T-cell (primary cell): ENCODE measurements around the gene ABCA7. TPM values are rescaled to one million over a fixed set of nuclear protein-coding genes. Genes with fewer than 3 reads are reported as not detected.
A peak's percentile ranks its signal among the peaks of the same experiment; 100 is the strongest.

Experiments
- ATAC-seq, 4 experiments: fragments of 200-7000 bp in 3 of 4; fragments of 150-1000 bp in 1 of 4; cut with Tn5 transposase; replicated peaks in 1 of 4; 1 replicate in 3 of 4; 2 replicates in 1 of 4; pipeline ENCODE4 v1.10.0; 2021; ENCODE audit warnings: moderate library complexity in 3 of 4, mild to moderate bottlenecking in 2 of 4, moderate number of reproducible peaks in 1 of 4
- CTCF ChIA-PET, 2 donors: fragments of 300-600 bp; sonication (Branson Sonifier 250); formaldehyde crosslinking; loops; one replicate each; lab custom pipeline; 2022; ENCODE audit warnings: antibody characterized with exemption in 2 of 2; lab: Charles Lee
- POLR2A ChIA-PET, 2 donors: fragments of 300-600 bp; sonication (Branson Sonifier 250); formaldehyde crosslinking; loops; one replicate each; lab custom pipeline; 2022; ENCODE audit warnings: antibody characterized with exemption in 2 of 2; lab: Charles Lee
- DNase-seq, 35 experiments: peaks; one replicate each; pipeline versions ENCODE4 v3.0.0 to v3.0.0-alpha.2; 2013 to 2023
- H3K27ac ChIP-seq: one replicate; pipeline ENCODE4 v1.5.1; 2013; ENCODE audit warnings: low read length
- H3K27me3 ChIP-seq, 2 experiments: replicated peaks in 1 of 2; 1 replicate in 1 of 2; 2 replicates in 1 of 2; pipeline versions ENCODE4 v1.6.1 to v1.7.0; 2013; ENCODE audit warnings: low read length in 1 of 2, mixed read lengths in 1 of 2; ENCODE audit not compliant: control insufficient read depth in 2 of 2, insufficient read depth in 2 of 2; ENCODE audit errors: extremely low read depth in 1 of 2
- H3K36me3 ChIP-seq, 2 donors: 1 replicate in 1 of 2; 2 replicates in 1 of 2; pipeline versions ENCODE4 v1.6.1 to v1.7.0; 2013; ENCODE audit warnings: low read length in 1 of 2; ENCODE audit not compliant: control insufficient read depth in 2 of 2, insufficient read depth in 1 of 2; ENCODE audit errors: extremely low read depth in 1 of 2
- H3K4me1 ChIP-seq, 2 experiments: 1 replicate in 1 of 2; 2 replicates in 1 of 2; pipeline versions ENCODE4 v1.6.1 to v1.7.0; 2013; ENCODE audit warnings: low read length in 2 of 2, mixed read lengths in 1 of 2; ENCODE audit not compliant: insufficient read depth in 2 of 2, control insufficient read depth in 1 of 2; ENCODE audit errors: extremely low read depth in 1 of 2
- H3K4me3 ChIP-seq, 2 donors: 1 replicate in 1 of 2; 2 replicates in 1 of 2; pipeline versions ENCODE4 v1.5.1 to v1.7.0; 2013; ENCODE audit warnings: mild to moderate bottlenecking in 2 of 2, low read length in 1 of 2, moderate library complexity in 1 of 2; ENCODE audit not compliant: control insufficient read depth in 1 of 2; ENCODE audit errors: extremely low read depth in 1 of 2
- H3K9me3 ChIP-seq: 2 replicates; pipeline ENCODE4 v1.7.0; 2013
- H3K27ac Mint-ChIP-seq, 2 donors: one replicate each; pipeline ENCODE4 v1.8.0; 2020 to 2021; ENCODE audit warnings: mild to moderate bottlenecking in 2 of 2, mixed read lengths in 2 of 2
- H3K27me3 Mint-ChIP-seq, 2 donors: one replicate each; pipeline ENCODE4 v1.8.0; 2021 to 2022; ENCODE audit warnings: mixed read lengths in 2 of 2
- H3K36me3 Mint-ChIP-seq: one replicate; pipeline ENCODE4 v1.8.0; 2021; ENCODE audit warnings: mixed read lengths
- H3K4me1 Mint-ChIP-seq, 3 donors: one replicate each; pipeline ENCODE4 v1.8.0; 2020 to 2022; ENCODE audit warnings: mixed read lengths in 3 of 3, mild to moderate bottlenecking in 1 of 3
- H3K4me3 Mint-ChIP-seq, 3 donors: one replicate each; pipeline ENCODE4 v1.8.0; 2020 to 2022; ENCODE audit warnings: mild to moderate bottlenecking in 3 of 3, mixed read lengths in 3 of 3, moderate library complexity in 3 of 3
- H3K9me3 Mint-ChIP-seq, 3 donors: one replicate each; pipeline ENCODE4 v1.8.0; 2020 to 2022; ENCODE audit warnings: mixed read lengths in 3 of 3
- WGBS: methylation state at CpG from one replicate; pipeline ENCODE4 v1.1.5; 2013; ENCODE audit warnings: missing lambda C conversion rate; ENCODE audit not compliant: insufficient coverage; 5-methylcytosine and 5-hydroxymethylcytosine counted together
- total RNA-seq, 35 experiments: library from RNA in 6 of 35; stranded (reverse) in 6 of 35; fragments of 120-200 nt in 1 of 35; gene quantifications; one replicate each; pipeline versions ENCODE4 v1.2.1 to v1.2.4 and lab custom pipeline; 2013 to 2026

Gene ABCA7
- total RNA-seq, 5 donors from 2014 or later (not counting 1 experiment from before 2014, with no cell fraction given): 166 to 217 (median 178) TPM

DNA sequence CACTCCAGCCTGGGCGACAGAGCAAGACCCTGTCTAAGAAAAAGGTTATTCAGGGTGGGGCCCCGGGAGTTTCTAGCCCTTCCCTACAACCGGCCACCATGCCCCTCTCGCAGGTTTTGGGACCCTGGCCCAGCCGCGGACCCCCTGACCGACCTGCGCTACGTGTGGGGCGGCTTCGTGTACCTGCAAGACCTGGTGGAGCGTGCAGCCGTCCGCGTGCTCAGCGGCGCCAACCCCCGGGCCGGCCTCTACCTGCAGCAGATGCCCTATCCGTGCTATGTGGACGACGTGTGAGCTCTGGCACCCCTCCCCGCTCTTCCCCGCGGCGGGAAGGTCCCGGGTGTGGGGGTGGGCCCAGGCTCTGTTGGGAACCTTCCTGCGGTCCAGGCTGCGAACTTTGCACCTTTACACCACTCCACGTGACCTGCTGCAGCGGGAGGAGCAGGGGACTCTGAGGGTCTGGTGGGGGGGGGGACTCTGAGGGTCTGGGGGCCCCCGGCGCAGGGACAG, 6.3 kb downstream of the ABCA7 start:
- POLR2A ChIA-PET: no interaction called here
- H3K36me3 ChIP-seq: peaks cover 19 to 50% of the 10 kb centered on the region in 2 donors
- no peaks in the 10 kb centered on the region for H3K9me3 ChIP-seq
- peaks cover 0 to 12% (median 10%) of the 10 kb centered on the region in 3 donors for H3K4me1 Mint-ChIP-seq
- H3K27ac ChIP-seq: no peak overlapping the region
- DNase-seq (no peak), ATAC-seq (no peak)
- no peaks in the 10 kb centered on the region for H3K27me3 Mint-ChIP-seq
- H3K27ac Mint-ChIP-seq: no peak overlapping the region
- H3K4me3 ChIP-seq: no peak overlapping the region
- CTCF ChIA-PET: no interaction called here
- H3K36me3 Mint-ChIP-seq: peaks cover 4% of the 10 kb centered on the region
- no peaks in the 10 kb centered on the region for H3K27me3 ChIP-seq
- H3K4me3 Mint-ChIP-seq: no peak overlapping the region
- WGBS: 98% methylated on average over 22 of the region's 33 CpGs
- peaks cover 4 to 44% of the 10 kb centered on the region in 2 experiments for H3K4me1 ChIP-seq
- no peaks in the 10 kb centered on the region for H3K9me3 Mint-ChIP-seq

DNA sequence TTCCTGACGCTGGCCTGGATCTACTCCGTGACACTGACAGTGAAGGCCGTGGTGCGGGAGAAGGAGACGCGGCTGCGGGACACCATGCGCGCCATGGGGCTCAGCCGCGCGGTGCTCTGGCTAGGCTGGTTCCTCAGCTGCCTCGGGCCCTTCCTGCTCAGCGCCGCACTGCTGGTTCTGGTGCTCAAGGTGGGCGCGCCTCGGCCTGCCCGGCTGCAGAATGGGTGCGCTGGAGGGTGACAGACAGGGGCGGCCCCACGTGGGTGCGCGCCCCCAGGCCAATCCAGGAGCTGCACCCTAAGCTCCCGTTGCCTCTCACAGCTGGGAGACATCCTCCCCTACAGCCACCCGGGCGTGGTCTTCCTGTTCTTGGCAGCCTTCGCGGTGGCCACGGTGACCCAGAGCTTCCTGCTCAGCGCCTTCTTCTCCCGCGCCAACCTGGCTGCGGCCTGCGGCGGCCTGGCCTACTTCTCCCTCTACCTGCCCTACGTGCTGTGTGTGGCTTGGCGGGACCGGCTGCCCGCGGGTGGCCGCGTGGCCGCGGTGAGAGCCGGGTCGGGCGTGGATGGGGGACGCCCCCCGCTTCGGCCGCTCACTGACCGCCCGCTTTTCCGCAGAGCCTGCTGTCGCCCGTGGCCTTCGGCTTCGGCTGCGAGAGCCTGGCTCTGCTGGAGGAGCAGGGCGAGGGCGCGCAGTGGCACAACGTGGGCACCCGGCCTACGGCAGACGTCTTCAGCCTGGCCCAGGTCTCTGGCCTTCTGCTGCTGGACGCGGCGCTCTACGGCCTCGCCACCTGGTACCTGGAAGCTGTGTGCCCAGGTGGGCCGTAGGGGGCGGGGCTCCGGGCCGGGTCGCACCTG, 7.2 kb downstream of the ABCA7 start:
- H3K9me3 Mint-ChIP-seq: no peaks in the 10 kb centered on the region
- H3K27ac Mint-ChIP-seq: no peak overlapping the region
- peaks cover 8% of the 10 kb centered on the region for H3K36me3 Mint-ChIP-seq
- ATAC-seq: peak in 1 of 4 experiments; percentile 19
- H3K27ac ChIP-seq: no peak overlapping the region
- H3K9me3 ChIP-seq: no peaks in the 10 kb centered on the region
- H3K4me3 ChIP-seq: no peak overlapping the region
- ChIA-PET POLR2A (no interaction called here), CTCF (interaction anchor here in 1 of 2 donors (0.7 kb wide), 1 partner anchor 11 kb away, joined by 3 read pairs; no protein-coding TSS in a partner anchor)
- no peaks in the 10 kb centered on the region for H3K27me3 Mint-ChIP-seq
- no peak for DNase-seq
- no peaks in the 10 kb centered on the region for H3K27me3 ChIP-seq
- peaks cover 0 to 38% of the 10 kb centered on the region in 2 experiments for H3K4me1 ChIP-seq
- H3K4me3 Mint-ChIP-seq: no peak overlapping the region
- WGBS: 88% methylated on average over 69 of the region's 77 CpGs
- H3K4me1 Mint-ChIP-seq: peaks cover 0 to 11% (median 9%) of the 10 kb centered on the region in 3 donors
- peaks cover 19 to 48% of the 10 kb centered on the region in 2 donors for H3K36me3 ChIP-seq

GRCh38 chr19:1047696-1048147, 7.8 kb downstream of the ABCA7 start:
- H3K27me3 ChIP-seq: no peaks in the 10 kb centered on the region
- H3K4me1 ChIP-seq: peaks cover 0 to 32% of the 10 kb centered on the region in 2 experiments
- Mint-ChIP-seq H3K4me1 (peaks cover 0 to 8% (median 6%) of the 10 kb centered on the region in 3 donors), H3K9me3 (no peaks in the 10 kb centered on the region), H3K4me3 (no peak overlapping the region), H3K36me3 (peaks cover 8% of the 10 kb centered on the region), H3K27me3 (no peaks in the 10 kb centered on the region), H3K27ac (no peak overlapping the region)
- no peaks in the 10 kb centered on the region for H3K9me3 ChIP-seq
- ATAC-seq (no peak), DNase-seq (no peak)
- ChIA-PET CTCF (interaction anchor here (0.6 to 0.7 kb wide), 2 partner anchors 10 to 26 kb away, joined by 3 read pairs; no protein-coding TSS in a partner anchor), POLR2A (no interaction called here)
- H3K36me3 ChIP-seq: peaks cover 19 to 41% of the 10 kb centered on the region in 2 donors
- no peak overlapping the region for H3K4me3 ChIP-seq
- H3K27ac ChIP-seq: no peak overlapping the region
- 90% methylated on average over 9 of the region's 20 CpGs for WGBS

- Mint-ChIP-seq H3K9me3 (no peaks in the 10 kb centered on the region), H3K4me3 (no peak overlapping the region), H3K27me3 (no peaks in the 10 kb centered on the region), H3K4me1 (peaks cover 0 to 12% (median 6%) of the 10 kb centered on the region in 3 donors), H3K27ac (no peak overlapping the region), H3K36me3 (peaks cover 15% of the 10 kb centered on the region)
- no peaks in the 10 kb centered on the region for H3K27me3 ChIP-seq
- H3K36me3 ChIP-seq: peaks cover 23 to 33% of the 10 kb centered on the region in 2 donors
- DNase-seq (no peak), ATAC-seq (no peak)
- no peak overlapping the region for H3K4me3 ChIP-seq
- H3K9me3 ChIP-seq: no peaks in the 10 kb centered on the region
- H3K4me1 ChIP-seq: peaks cover 0 to 30% of the 10 kb centered on the region in 2 experiments
- ChIA-PET CTCF (no interaction called here), POLR2A (no interaction called here)
- WGBS: 98% methylated on average over 13 of the region's 17 CpGs
- no peak overlapping the region for H3K27ac ChIP-seq
Observed at GRCh38 chr19:1049106-1049505, 9.2 kb downstream of the ABCA7 start.

DNA sequence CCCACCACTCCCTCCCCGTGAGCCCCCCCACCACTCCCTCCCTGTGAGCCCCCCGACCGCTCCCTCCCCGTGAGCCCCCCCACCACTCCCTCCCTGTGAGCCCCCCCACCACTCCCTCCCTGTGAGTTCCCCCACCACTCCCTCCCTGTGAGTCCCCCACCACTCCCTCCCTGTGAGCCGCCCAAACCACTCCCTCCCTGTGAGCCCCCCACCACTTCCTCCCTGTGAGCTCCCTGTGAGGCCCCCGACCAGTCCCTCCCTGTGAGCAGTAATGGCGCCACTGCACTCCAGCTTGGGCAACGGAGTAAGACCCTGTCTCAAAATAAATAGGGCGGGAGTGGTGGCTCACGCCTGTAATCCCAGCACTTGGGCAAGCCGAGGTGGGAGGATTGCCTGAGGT, 9.9 kb downstream of the ABCA7 start:
- Histone ChIP-seq H3K9me3 (no peaks in the 10 kb centered on the region), H3K4me1 (peaks cover 0 to 25% of the 10 kb centered on the region in 2 experiments), H3K27ac (no peak overlapping the region), H3K4me3 (no peak overlapping the region), H3K27me3 (no peaks in the 10 kb centered on the region), H3K36me3 (peaks cover 20 to 34% of the 10 kb centered on the region in 2 donors)
- Mint-ChIP-seq H3K4me1 (peaks cover 0 to 12% (median 6%) of the 10 kb centered on the region in 3 donors), H3K27me3 (no peaks in the 10 kb centered on the region), H3K4me3 (no peak overlapping the region), H3K36me3 (peaks cover 15% of the 10 kb centered on the region), H3K9me3 (no peaks in the 10 kb centered on the region), H3K27ac (no peak overlapping the region)
- DNase-seq (no peak), ATAC-seq (no peak)
- POLR2A ChIA-PET: no interaction called here
- WGBS: 96% methylated on average over 3 of the region's 11 CpGs
- CTCF ChIA-PET: no interaction called here

GRCh38 chr19:1050989-1051788, 11.3 kb downstream of the ABCA7 start:
- Mint-ChIP-seq H3K4me3 (no peak overlapping the region), H3K4me1 (peaks cover under 1 to 10% (median 3%) of the 10 kb centered on the region in 3 donors), H3K27ac (peak overlapping the region; percentile 61 to 67), H3K36me3 (peaks cover 12% of the 10 kb centered on the region), H3K9me3 (no peaks in the 10 kb centered on the region), H3K27me3 (no peaks in the 10 kb centered on the region)
- CTCF ChIA-PET: no interaction called here
- H3K4me1 ChIP-seq: peaks cover 0 to 18% of the 10 kb centered on the region in 2 experiments
- no peaks in the 10 kb centered on the region for H3K27me3 ChIP-seq
- no peaks in the 10 kb centered on the region for H3K9me3 ChIP-seq
- 94% methylated on average over 30 of the region's 31 CpGs for WGBS
- H3K36me3 ChIP-seq: peaks cover 28 to 36% of the 10 kb centered on the region in 2 donors
- DNase-seq (no peak), ATAC-seq (no peak)
- H3K27ac ChIP-seq: no peak overlapping the region
- POLR2A ChIA-PET: interaction anchor here in 1 of 2 donors (0.6 kb wide), 1 partner anchor 18 kb away, joined by 3 read pairs; no protein-coding TSS in a partner anchor
- H3K4me3 ChIP-seq: no peak overlapping the region
